Ishikawa (cell line): Measurements from ENCODE around the gene SLC6A11.

Experiments used
- CREB1 ChIP-seq: IDR thresholded peaks from 2 replicates; pipeline ENCODE4 v1.6.1; 2012; ENCODE audit warnings: low read depth
- MAX ChIP-seq: IDR thresholded peaks from 2 replicates; pipeline ENCODE4 v1.6.1; 2012
- TAF1 ChIP-seq: IDR thresholded peaks from 2 replicates; pipeline ENCODE4 v1.6.1; 2012; ENCODE audit warnings: low read depth, mild to moderate bottlenecking
- TEAD4 ChIP-seq: IDR thresholded peaks from 2 replicates; pipeline ENCODE4 v1.6.1; 2012

- no peak for TF ChIP-seq TEAD4
- TF ChIP-seq TAF1, result no peak
- no peak for TF ChIP-seq CREB1
- TF ChIP-seq MAX, result no peak
Observed at GRCh38 chr3:10988991-10989484, 173.0 kb downstream of the SLC6A11 start.
